ENCODE measurements around the gene EPHA1. TPM values are rescaled to one million over a fixed set of nuclear protein-coding genes. Genes with fewer than 3 reads are reported as not detected.

The EPHA1 gene
- total and polyA plus RNA-seq, 3 donors from 2014 or later = 5.9 to 9.8 (median 8.5) TPM

DNA sequence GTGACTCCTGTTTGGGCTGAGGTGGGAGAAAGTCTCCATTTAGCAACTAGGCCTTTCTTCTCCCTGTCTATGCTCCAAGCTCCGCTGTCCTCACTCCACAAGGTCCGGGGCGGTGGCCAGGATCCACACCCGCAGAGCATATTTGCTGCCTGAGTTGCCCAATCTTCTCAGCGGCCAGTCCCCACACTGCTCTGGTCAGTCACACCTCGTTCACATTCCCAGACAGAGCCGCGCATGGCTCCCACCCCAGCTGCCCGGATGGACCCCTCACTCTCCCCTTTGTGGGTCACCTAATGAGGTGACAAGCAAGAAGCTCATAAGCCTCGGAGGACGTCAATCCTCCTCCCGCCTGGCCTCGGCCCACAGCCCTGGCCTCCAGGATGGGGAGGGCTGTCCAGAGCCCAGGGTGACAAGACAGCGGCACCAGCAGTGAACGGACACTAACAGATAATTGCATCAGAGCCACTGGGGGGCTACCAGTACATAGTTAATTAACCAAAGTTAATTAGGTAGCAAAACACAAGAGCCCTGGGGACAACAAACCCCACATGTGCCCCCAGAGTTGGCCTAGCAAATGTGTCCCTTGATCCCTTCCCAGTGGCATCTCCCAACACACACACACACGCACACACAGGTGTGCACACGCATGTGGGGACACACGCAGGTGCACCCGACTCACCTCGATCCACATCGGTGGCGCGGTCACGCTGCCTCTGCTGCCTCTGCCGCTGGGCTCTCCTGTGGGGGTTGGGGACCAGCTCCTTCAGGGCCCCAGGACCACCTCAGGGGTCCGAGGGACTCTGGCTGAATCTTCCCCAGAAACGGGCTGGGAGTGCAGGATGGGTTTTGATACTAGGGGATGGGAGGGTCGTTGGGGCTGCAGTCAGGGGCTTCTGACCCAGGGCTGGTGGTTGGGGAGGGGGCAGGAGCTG, 11.8 kb downstream of the EPHA1 start:
- H3K9me3 ChIP-seq = no peaks in the 10 kb centered on the region
- TF ChIP-seq POLR2A (IDR thresholded peaks at IDR 0.05) = no peak
- H3K27me3 ChIP-seq = no peaks in the 10 kb centered on the region
- H3K27ac ChIP-seq = no peak overlapping the region
- DNase-seq = no peak
- H3K4me3 ChIP-seq = no peak overlapping the region
- H3K4me1 ChIP-seq = peaks cover 32% of the 10 kb centered on the region
- 84 to 95% methylated on average over 14 to 28 of the region's 28 CpGs for WGBS, 2 donors
- H3K36me3 ChIP-seq (ENCODE audit: low read depth, missing control alignments) = no peaks in the 10 kb centered on the region
- intact Hi-C loops (cut with DNase I; ENCODE audit: low total_unique reads) = no loop called here

DNA sequence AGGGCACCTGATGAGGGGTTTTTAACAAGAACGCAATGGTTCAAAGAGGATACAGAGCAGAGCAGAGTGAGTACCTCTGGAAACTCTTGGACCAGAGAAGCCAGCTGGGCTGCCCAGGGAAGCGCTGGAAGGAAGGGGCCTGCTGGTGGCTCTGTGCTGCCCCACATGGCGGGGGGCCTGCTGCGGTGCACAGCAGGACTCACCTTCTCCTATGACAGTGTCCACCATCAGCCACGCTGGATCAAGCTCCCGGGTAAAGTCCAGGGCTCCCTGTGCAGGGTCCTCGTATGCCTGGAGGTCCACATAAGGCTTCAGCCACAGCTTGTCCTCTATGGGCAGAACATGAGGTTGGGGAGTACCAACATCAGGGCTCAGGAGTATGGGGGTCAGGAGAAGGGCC, 12.5 kb downstream of the EPHA1 start:
- intact Hi-C loops (cut with DNase I; ENCODE audit: low total_unique reads) = no loop called here
- Histone ChIP-seq H3K36me3 (ENCODE audit: low read depth, missing control alignments) (no peaks in the 10 kb centered on the region), H3K27me3 (no peaks in the 10 kb centered on the region), H3K9me3 (no peaks in the 10 kb centered on the region), H3K4me1 (peaks cover 39% of the 10 kb centered on the region), H3K27ac (no peak overlapping the region), H3K4me3 (no peak overlapping the region)
- TF ChIP-seq, protein P1, sequence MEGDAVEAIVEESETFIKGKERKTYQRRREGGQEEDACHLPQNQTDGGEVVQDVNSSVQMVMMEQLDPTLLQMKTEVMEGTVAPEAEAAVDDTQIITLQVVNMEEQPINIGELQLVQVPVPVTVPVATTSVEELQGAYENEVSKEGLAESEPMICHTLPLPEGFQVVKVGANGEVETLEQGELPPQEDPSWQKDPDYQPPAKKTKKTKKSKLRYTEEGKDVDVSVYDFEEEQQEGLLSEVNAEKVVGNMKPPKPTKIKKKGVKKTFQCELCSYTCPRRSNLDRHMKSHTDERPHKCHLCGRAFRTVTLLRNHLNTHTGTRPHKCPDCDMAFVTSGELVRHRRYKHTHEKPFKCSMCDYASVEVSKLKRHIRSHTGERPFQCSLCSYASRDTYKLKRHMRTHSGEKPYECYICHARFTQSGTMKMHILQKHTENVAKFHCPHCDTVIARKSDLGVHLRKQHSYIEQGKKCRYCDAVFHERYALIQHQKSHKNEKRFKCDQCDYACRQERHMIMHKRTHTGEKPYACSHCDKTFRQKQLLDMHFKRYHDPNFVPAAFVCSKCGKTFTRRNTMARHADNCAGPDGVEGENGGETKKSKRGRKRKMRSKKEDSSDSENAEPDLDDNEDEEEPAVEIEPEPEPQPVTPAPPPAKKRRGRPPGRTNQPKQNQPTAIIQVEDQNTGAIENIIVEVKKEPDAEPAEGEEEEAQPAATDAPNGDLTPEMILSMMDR (IDR thresholded peaks at IDR 0.05) = no peak
- TF ChIP-seq POLR2A (IDR thresholded peaks at IDR 0.05) = no peak
- WGBS, 2 donors = 50 to 84% methylated on average over 2 to 7 of the region's 7 CpGs
- no peak for DNase-seq

DNA sequence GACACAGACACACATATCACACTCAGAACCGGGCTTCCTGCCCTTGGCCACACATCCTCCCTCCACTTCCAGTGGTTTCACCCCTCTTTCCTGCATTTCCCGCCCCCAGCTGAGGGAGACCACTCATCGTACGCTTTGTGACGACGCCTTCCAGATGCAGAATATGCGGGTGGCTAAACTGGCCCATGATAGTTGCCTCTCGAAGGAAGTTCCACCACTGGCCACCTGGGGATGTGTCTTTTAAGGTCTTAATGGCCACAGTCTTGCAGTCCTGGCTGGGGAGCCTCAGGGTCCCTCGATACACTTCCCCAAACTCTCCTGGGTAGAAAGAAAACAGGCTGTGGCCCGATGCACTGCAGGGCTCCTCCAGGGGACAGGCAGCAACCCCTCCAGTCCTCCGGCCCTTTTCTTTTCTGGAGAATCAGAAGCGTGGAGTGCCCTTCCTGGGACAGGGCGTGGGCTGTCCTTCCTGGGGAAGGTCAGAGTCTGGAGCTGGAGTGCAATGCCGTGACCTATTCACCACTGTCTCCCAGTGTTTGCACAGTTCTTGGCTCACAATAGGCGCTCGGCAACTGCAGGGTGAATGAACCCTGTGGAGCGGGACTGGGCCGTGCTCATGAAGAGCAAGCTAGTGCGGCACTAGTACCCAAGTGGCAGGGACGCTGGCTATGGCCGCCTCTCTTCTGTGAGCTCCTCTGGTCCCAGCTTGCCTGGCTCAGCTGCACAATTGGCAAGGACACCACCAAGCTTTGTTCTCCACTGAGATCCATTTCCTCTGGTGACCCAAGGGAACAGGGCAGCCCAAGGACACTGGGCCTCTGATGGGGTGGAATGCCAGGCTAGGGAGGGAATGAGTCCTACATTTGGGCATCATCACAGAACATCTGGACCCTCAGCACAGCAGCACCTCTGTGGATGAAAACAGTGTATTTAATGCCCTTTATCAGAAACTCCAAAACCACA, 13.2 kb downstream of the EPHA1 start:
- no peak for DNase-seq
- Histone ChIP-seq H3K4me3 (no peak overlapping the region), H3K4me1 (peaks cover 44% of the 10 kb centered on the region), H3K36me3 (ENCODE audit: low read depth, missing control alignments) (no peaks in the 10 kb centered on the region), H3K27me3 (no peaks in the 10 kb centered on the region), H3K27ac (no peak overlapping the region), H3K9me3 (no peaks in the 10 kb centered on the region)
- no peak for TF ChIP-seq POLR2A (IDR thresholded peaks at IDR 0.05)
- TF ChIP-seq, protein P1 (IDR thresholded peaks at IDR 0.05) = peak in 1 of 3 experiments; percentile 15
- intact Hi-C loops (cut with DNase I; ENCODE audit: low total_unique reads) = no loop called here
- whole genome bisulfite sequencing, 2 donors = 55 to 73% methylated on average over 21 of the region's 21 CpGs

DNA sequence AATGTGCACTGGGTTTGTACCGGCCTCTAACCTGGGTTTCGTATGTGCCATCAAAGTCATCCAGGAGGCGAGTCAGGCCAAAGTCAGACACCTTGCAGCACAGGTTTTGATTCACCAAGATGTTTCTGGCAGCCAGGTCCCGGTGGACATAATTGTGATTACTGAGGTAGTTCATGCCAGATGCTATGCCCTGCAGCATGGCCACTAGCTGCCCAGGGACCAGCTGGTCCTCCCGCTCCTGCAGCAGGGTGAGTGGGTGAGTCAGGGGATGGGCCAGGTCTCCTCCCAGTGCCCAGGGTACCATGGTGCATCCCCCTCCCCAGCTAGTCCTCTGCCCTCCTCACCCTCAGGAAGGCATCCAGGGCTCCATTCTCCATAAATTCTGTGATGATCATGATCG, 13.9 kb downstream of the EPHA1 start:
- WGBS, 2 donors = 91 to 96% methylated on average over 5 to 6 of the region's 6 CpGs
- peaks cover 44% of the 10 kb centered on the region for H3K4me1 ChIP-seq

More for the DNA sequence above, 13.9 kb downstream of the EPHA1 start:
- intact Hi-C loops (cut with DNase I; ENCODE audit: low total_unique reads) = no loop called here
- TF ChIP-seq, protein P1 (IDR thresholded peaks at IDR 0.05) = no peak
- no peak for TF ChIP-seq POLR2A (IDR thresholded peaks at IDR 0.05)
- Histone ChIP-seq H3K4me3 (no peak overlapping the region), H3K27me3 (no peaks in the 10 kb centered on the region), H3K9me3 (no peaks in the 10 kb centered on the region), H3K27ac (no peak overlapping the region), H3K36me3 (ENCODE audit: low read depth, missing control alignments) (no peaks in the 10 kb centered on the region)
- no peak for DNase-seq
